CD4-positive, alpha-beta T cell treated with Interleukin-21 for 1 hour (primary cell): Measurements from ENCODE around the gene HOTAIR.

Source experiments
- DNase-seq: peaks from one replicate; pipeline ENCODE4 v3.0.0-alpha.2; 2020

HOTAIR gene

DNA sequence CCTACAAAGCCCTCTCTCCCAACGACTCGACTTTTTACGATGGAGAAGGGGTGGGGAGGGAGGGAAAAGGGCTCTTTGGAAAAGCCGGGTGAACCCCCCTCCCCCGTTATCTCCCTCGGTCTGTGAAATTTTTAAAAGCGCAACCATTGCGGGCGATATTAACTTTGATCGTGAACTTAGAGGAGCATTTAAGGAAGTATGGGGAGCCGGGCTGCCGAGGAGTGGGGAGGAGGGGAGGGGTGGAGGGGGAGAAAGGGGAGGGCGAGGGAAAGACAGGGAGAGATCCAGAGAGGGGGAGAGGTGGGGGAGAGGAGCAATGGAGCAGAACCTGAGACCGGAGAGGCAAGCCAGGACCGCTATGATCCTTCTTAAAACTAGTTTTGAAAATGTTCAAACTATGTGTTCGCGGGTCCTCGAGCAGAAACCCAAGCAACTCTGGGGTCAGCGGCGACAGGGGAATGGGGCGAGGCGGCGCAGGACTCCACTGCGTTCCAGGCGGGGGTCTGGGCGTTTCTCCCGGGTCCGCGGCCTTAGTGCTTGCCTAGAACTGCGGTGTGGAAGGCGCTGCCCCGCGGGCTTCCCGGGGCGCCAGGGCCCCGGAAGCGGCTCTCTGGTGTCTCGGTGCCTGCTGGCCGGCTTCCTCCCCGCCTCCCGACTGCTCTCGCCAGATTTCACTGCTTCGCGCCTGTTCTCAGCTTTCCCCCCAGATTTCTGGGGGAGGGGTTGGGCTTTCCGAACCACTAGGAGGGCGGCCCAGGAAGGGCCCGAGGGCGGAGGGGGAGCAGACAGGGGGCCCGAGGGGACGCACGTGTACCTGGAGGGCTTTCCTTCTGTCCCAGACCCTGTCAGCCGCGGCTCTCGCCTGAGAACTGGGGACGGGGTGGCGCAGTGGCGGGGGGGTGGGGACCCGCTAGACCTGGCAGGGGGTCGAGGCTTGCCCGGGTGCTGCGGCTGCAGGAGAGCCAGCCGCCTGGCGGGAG, at the start of gene HOTAIR:
TSS of gene HOTAIR (minus strand) at position 871 of the 980 bp plus-strand sequence.
- DNase-seq: peak; percentile 37

DNA sequence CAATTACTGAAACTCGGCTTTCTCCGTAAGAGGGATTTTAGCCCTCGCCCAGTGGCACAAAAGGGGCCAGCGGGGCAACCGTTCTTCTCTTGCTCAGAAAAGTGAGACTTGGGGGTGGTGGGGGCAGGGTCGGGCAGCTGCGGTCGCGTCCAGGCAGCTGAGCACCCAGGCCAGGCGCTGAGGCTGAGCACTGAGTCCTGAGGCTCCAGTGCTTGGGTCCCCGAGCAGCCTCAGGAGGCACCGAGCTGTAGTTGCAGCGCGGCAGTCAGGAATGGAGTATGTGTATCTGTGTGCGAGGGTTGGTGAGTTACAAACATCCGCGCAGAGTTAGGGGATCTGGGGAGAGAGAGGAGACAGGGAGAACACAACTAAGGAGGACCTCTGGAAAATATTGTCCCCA, 49.4 kb upstream of the HOTAIR start:
- DNase-seq: no peak

- DNase-seq: no peak
These were observed 48.5 kb upstream of the HOTAIR start for GRCh38 chr12:54022960-54023884.

DNA sequence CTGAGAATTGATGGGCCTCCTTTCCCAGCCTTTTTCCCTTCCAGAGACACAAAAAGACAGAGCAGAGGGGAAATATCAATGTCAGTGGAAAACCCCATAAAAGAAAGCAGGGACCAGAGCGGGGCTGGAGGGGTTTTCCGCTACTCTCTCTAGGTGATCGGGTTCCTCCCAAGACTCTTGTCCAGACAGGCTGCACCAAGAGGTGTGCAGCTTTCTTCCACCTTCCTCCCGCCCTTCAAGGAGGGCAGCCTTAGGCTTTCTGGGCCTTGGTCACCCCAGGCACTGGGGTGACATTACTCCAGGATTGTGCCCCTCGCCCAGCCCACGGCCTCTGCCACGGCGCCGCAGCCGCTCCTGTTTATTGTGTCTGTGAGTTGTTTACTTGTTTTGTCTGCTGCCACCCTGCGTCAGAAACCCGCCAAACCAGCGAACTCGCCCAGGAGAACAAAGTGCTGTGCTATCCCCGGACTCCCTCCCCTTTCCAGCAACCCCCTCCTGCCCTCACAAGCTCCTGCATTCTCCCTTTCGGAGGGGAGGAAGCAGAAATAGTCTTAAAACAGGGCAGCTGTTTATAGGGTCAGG, 46.8 kb upstream of the HOTAIR start:
- DNase-seq: no peak

- no peak for DNase-seq
These were observed 46.0 kb upstream of the HOTAIR start for GRCh38 chr12:54020591-54021405.

DNA sequence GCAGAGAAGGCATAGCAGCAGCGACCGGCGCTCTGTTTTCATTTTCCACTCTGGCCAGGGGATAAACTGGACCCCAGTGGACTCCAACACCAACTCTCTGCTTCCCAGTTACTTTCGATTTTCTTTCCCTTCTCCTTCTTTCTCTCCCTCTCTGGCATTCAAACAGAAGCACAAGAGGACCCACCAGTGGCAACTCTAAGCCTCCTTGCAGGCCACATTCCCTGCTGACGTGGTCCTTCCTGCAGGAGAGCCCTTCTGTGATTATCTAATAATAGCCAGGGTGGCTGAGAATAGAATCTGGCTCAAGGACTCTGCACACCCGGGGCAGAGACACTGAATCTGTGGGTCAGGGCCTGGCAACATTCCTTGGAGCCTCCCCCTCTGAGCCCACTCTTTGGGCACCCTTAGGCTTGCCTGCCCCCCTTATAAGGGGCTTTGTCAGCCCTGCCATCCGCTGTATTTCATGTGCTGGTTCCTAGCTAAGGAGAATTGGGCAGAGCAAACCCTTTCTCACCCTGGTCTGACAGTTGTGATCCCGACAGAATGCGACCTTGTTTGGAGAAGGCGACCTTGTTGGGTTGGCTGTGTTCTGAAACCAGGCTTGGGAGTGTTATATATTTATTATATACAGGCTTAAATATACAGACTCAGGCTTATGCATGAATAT, 45.3 kb upstream of the HOTAIR start:
- DNase-seq: no peak

DNA sequence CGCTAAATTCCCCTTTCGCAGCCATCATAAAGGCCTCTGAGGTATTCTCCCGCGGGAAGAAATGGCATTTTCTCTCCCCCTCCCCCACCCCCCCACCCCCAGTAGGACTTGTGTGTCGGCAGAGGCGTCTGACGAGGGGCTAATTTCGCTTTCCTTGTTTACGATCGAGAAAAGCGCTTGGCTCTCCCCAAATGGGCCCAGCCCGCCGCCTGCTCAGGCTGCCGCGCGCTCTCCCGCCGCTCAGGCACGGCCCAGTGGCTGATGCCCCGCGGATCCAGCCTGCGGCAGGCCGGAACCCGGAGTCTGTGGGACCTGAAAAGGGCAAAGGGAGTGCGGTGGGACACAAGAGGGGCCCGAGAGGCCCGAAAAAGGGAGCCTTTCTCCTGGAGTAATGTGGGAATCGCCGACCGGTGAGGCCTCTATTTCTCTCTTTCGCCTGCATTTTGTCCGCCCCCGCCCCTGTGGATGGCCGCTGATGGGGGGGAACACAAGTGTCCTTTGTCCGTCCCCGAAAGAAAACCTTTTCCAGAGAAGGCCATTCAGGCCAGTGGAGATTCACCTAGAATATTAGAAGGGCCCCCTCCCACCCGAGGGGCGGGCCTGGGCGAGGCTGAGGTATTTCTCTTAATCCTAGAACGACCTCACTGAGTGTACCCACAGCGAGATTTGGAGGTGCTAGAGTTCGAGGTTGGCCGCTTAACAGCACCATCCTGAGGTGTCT, 44.5 kb upstream of the HOTAIR start:
- no peak for DNase-seq

GRCh38 chr12:54018468-54018984, 43.8 kb upstream of the HOTAIR start:
- DNase-seq: no peak

GRCh38 chr12:54017878-54018467, 43.2 kb upstream of the HOTAIR start:
- peak; percentile 83 for DNase-seq

- DNase-seq: no peak
These were observed 42.5 kb upstream of the HOTAIR start for GRCh38 chr12:54017027-54017788.

DNA sequence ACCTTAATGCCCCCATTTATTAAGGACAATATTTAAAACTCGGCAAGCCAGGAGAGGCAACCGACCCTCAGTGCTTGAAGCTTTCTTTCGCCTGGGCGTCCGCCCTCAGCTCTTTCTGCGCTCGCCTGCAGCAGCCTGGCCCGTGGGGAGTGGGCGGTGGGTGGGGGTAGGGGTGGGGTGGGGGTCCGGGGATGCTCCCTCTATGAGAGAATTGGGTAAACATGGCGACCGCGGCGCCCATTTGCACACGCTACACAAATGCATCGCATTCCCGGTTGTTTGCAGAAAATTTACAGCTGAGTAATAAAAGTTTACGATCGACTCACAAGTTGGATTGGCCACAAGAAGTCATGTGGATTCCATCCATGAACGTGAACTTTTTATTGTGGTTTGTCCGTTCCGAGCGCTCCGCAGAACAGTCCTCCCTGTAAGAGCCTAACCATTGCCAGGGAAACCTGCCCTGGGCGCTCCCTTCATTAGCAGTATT, 41.8 kb upstream of the HOTAIR start:
- no peak for DNase-seq

GRCh38 chr12:54016051-54016450, 41.3 kb upstream of the HOTAIR start:
- no peak for DNase-seq

DNA sequence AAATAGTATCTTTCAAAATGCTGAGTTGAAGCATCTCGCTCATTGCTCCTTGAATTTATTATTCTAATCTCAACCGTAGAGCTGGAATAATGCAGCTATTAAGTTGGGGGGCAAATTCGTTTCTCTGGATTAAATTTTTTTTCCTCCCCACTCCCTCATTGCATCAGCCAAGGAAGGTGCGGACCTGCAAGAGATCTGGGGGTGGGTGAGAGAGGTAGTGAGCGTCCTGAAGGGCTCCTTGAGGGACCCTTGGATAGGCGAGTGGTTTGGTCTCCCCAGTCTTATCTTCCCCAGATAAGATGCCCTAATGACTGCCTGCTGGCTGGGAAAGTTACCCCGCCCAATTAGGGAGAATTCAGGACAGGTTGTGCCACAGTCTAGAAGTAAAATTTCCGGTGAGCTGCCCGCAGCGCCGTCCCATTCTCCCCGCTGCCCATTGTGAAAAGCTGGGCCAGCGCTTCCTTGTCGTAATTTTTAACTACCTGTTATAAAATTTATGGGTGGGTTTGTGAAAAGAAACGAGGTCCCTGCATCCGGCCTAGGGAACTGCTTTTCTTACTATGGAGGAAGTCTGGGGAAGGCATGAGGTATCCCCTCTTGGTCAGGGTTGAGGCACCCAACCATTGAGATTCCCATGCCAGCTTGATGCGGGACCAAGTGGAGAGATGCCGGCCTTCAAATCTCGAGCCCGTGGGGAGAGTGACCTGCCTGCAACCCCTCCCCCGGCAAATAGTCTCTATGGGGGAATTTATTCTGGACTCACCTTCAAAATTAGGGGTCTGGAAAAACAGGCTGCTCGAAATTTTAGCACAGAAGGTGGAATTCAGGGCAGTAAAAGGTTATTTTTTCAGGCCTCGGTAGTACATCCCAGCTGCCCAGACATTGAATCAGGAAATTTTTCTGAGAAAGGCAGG, 40.5 kb upstream of the HOTAIR start:
- DNase-seq: no peak

DNA sequence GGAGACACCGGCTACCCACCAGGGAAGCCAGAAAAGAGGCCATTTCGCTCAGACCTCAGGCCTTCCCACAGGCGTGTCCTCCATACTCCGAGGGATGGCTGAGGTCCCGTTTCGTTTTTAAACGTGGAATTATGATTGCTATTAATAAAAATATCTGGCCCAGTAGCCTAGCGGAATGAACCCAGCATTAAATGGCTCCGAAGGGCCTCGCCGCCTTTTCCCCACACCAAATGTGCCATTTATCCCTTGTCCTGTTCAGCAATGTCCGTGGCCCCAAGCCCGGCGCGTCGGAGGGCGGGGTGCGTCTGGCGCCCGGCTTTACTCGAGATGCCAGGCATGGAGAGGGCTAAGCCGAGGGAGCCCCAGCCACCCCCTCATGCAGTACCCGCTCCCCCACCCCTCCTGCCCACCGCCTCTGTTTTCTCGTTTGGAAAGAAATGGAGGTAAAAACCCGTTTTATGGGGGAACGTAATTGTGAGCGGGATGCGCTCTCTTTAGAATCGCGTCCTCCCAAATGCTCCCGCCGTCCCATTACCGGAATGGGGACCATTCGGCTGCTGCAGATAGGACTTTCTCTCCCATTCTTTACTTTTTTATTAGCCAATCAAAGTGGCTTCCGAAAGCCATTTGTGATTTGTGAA, 39.7 kb upstream of the HOTAIR start:
- DNase-seq: no peak

DNA sequence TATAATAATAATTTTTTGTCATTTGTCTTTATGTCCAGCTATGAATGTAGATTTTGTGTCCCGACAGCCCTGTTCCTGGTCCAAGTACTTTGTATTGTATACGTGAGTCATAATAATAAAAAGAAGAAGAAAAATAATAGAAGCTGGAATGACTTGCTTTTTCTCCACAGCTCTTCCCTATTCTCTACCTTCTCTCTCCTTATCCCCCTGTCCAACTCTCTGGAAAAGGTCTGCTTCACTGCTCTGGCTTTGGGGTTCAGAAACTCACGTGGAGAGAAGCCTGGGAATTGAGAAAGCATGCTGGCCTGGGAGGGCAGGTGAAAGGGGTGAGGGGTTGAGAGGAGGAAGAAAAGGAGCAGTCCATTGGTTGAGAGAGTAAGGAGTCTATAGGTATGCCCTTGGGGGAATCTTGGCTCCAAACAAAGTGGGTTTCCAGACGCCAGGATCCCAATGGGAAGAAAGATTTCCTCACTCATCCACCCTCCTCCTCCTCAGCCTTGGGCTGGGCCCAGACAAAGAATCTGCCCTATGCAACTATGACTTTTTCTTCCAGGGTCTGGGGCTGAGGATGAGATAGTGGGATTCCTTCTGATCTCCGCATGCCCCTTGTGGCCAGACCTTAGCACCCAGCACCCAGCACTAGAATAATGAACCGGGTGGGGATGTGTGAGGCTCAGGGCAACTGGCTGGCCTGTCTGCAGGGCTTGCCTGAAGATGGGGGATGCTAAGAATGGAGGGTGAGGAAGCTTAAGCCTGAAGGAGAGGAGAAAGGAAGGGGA, 38.1 kb upstream of the HOTAIR start:
- no peak for DNase-seq

DNA sequence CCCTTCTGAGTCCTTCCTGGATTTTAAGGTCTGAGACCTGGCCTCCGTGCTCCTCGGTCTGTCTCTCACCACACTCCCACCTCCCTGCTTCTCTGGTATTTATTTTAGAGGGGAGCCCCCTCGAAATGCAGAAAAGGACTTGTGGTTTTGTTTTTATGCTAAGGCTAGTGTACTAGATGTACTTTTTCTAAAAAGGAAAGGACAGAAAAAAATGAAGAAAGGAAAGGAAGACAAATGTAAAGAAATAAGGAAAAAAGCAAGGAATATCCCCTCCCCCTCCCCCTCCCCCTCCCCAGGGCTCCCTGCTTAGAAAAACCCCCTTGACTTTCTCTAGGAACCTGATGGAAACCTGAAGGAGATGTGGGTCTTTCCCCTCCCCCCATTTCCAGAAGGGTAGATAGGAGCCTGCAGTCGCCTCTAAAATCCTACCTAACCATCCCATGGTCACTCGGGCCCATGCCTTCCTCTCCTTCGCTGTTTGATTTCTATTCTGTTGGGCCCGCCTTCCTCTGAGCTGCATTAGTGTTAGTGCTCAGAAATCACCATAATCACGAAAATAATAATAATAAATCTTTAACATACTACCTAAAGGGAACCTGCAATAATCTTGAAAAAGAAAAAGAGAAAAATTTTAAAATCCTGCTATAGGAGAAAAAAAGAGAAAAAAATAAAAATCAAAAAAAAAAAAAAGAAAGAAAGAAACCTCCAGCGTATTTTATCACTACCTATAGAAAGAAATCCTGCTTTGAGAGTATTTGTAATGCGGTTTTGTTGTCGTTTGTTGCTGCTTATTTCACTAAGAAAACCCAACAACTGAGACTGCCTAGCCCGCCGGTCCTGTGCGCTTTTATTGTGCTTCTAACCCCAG, 37.1 kb upstream of the HOTAIR start:
- no peak for DNase-seq
